ENCODE results near the gene FSTL5. TPM values are rescaled to one million over a fixed set of nuclear protein-coding genes. Genes with fewer than 3 reads are reported as not detected.

Gene FSTL5
- total RNA-seq, 1 experiment from 2014 or later, result not detected

DNA sequence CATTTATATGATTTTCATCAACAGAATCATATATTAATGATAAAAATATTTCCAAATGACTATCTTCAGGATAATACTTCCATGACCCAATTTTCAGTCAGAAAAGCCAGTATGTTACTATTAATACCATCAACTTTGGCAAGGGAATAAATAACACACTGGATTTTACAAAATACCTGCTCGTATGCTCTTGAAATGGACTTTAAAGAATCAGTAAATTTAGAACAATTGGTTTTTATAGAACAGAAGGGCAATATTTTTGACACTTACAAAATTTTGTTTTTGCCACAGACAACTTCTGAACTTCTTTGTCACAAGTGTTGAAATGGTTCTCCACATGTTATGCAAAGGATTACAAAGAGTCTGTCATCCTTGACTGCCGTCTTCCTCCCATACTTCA, 700.4 kb downstream of the FSTL5 start:
- Histone ChIP-seq H3K79me2 (ENCODE audit: insufficient read depth, low read length) (no peaks in the 10 kb centered on the region), H2BK15ac (ENCODE audit: low read depth, low read length) (no peak overlapping the region), H3K23me2 (ENCODE audit: insufficient read length, low read depth, low read length, poor library complexity, severe bottlenecking) (no peaks in the 10 kb centered on the region), H3K23ac (ENCODE audit: insufficient read length, low read depth, low read length) (no peak overlapping the region), H2BK20ac (ENCODE audit: low read depth, low read length, poor library complexity, severe bottlenecking) (no peak overlapping the region), H3K27me3 (ENCODE audit: insufficient read depth, low read length) (no peaks in the 10 kb centered on the region), H3K79me1 (ENCODE audit: insufficient read depth, low read depth, low read length, poor library complexity, severe bottlenecking) (no peaks in the 10 kb centered on the region), H3K18ac (ENCODE audit: insufficient read length, low read depth, low read length) (no peak overlapping the region), H2BK120ac (ENCODE audit: low read depth, low read length, poor library complexity, severe bottlenecking) (no peak overlapping the region), H2AFZ (ENCODE audit: low read length) (no peak overlapping the region), H4K8ac (replicated peaks; ENCODE audit: insufficient read length, low read depth, low read length) (no peak overlapping the region), H4K20me1 (ENCODE audit: control insufficient read depth, insufficient read depth, insufficient read length) (no peaks in the 10 kb centered on the region), H3K27ac (ENCODE audit: insufficient read length, low read depth, low read length) (no peak overlapping the region), H3K14ac (ENCODE audit: insufficient read depth, low read length) (no peak overlapping the region), H2BK5ac (ENCODE audit: insufficient read length, low read length) (no peak overlapping the region), H3K9ac (ENCODE audit: extremely low read depth, insufficient read length, low read length) (no peak overlapping the region), H3K9me3 (ENCODE audit: control insufficient read depth, low read depth, low read length) (no peaks in the 10 kb centered on the region), H3K4me2 (ENCODE audit: insufficient read depth, insufficient read length, low read length) (no peak overlapping the region), H3K56ac (ENCODE audit: insufficient read length, low read depth, low read length) (no peak overlapping the region), H3K4ac (ENCODE audit: low read depth, low read length) (no peak overlapping the region), H4K91ac (ENCODE audit: insufficient read length, low read depth, low read length) (no peak overlapping the region), H3T11ph (ENCODE audit: low read length) (no peak overlapping the region), H4K5ac (ENCODE audit: insufficient read length, low read depth, low read length) (no peak overlapping the region), H3K4me1 (ENCODE audit: insufficient read depth, low read length) (no peaks in the 10 kb centered on the region), H2BK12ac (ENCODE audit: insufficient read length, low read depth, low read length) (no peak overlapping the region), H2AK5ac (ENCODE audit: insufficient read length, low read length) (no peak overlapping the region)
- Mint-ChIP-seq H3K9me3 (no peaks in the 10 kb centered on the region), H3K4me1 (peaks cover 5 to 6% of the 10 kb centered on the region in 2 experiments; a peak in 3 of 4 replicates), H3K4me3 (no peak overlapping the region), H3K27me3 (ENCODE audit: low read depth) (no peaks in the 10 kb centered on the region), H3K27ac (no peak overlapping the region), H3K36me3 (ENCODE audit: insufficient read depth in 1 of 3, low read depth in 3 of 3) (no peaks in the 10 kb centered on the region)
- no CpG with 5 or more reads among the region's 2 CpGs for WGBS (ENCODE audit: extremely low coverage, insufficient read length, low lambda C conversion rate)
- no peak for DNase-seq
- TF ChIP-seq, protein P1, sequence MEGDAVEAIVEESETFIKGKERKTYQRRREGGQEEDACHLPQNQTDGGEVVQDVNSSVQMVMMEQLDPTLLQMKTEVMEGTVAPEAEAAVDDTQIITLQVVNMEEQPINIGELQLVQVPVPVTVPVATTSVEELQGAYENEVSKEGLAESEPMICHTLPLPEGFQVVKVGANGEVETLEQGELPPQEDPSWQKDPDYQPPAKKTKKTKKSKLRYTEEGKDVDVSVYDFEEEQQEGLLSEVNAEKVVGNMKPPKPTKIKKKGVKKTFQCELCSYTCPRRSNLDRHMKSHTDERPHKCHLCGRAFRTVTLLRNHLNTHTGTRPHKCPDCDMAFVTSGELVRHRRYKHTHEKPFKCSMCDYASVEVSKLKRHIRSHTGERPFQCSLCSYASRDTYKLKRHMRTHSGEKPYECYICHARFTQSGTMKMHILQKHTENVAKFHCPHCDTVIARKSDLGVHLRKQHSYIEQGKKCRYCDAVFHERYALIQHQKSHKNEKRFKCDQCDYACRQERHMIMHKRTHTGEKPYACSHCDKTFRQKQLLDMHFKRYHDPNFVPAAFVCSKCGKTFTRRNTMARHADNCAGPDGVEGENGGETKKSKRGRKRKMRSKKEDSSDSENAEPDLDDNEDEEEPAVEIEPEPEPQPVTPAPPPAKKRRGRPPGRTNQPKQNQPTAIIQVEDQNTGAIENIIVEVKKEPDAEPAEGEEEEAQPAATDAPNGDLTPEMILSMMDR (conservative IDR thresholded peaks at IDR 0.05), result no peak

Measured in H9 (cell line).